Bone marrow (tissue), 2 donors: Measurements from ENCODE around the gene PIK3R6.
A peak's percentile ranks its signal among the peaks of the same experiment; 100 is the strongest.
"Not testable (repeated sequence)": the region's sequence is repeated elsewhere in the genome, so short reads cannot be mapped to it uniquely, and the experiment has no call there.

Source experiments
- DNase-seq, 2 donors: peaks; one replicate each; lab custom pipeline; 2025; lab: John Stamatoyannopoulos, UW

PIK3R6 gene

DNA sequence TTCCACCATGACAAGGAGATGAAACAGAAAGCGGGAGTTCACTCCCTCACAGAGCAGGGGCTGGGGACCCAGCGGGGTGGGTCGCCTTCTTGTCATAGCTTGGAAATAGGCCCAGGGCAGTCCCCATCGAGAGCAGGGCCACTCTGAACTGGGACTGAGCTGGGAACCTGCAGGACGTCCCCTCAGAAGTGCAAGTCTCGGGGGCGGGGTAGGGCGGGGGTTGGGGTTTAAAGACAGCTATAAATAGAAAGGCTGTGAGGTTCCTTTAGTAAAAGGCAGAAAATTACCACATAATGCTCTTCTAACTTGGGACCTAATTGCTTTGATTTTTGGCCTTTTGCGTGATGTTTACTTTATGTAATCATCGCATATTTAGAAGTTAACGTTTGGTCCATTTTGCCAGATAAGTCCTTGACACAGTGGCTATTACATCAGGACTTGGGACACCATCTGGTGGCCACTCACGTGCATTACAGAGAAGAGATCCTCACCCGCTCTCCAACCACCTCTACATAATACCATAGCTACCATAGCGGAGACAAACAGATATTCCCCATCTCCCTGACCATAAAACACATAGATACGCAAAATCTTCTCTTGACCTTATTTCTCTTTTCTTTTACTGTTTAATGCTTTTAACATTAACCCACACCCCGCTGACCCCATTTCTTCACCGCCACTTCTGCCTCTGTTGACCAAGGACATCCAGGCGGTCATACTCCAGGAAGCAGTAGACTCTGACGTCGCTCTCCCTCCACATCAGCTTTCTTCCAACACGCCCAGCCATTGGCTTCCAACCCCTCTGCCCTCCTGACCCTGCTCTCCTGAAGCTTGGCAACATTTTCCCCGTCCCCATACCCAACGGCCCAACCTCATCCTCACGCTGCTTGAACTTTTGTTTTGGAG is 27.5 kb upstream of the PIK3R6 start:
- DNase-seq: peak in 1 of 2 donors; percentile 46

DNA sequence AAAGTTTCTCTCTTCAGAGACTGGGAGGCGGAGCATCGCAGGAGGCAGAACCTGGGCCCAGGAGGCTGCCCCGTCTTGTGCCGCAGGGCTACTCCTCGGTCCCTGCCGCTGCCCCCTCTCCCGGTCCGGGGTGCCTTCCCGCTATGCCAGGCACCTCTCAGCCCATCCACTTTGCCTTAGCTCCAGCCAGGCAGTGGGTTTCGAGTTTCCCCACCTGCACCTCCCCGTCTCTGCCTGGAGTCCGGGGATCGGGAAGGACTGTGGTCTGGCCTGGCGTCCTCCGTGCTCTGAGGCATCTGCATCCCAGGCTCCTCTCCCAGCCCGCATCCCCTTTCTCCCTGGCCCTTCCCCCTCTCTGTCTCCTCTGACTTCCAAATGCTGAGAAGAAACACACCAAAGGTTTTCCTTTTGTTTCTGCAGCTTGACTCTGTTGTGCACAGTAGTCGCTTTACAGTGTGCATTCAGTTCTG is 26.8 kb upstream of the PIK3R6 start:
- no peak for DNase-seq

DNA sequence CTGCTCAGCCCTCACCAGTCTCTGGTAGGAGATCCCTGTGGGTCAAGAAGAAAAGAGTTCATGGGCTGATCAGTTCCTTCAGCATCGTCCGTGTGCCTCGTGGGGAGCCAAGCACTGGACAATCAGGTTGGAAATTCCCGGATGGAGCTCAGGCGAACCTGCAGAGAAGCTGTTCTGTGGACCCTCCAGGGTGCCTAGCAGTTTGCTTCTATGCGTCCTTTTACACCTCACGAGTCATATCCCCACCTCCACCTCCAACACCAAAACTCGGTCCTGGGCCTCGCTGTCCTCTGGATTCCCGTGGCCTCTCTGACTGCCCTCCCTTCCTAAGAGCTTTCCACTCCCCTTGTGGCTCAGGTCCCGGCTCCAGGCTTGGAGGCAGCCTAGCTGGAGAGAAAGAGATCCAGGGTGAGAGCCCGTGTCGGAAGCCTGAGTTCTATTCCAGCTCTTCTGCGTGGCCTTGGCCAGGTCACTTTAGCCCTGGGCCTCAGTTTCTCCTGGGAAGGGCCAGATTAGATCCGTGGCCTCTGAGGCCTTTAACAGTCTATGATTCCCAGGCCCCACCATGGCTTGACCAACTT is 26.2 kb upstream of the PIK3R6 start:
- DNase-seq: no peak

DNA sequence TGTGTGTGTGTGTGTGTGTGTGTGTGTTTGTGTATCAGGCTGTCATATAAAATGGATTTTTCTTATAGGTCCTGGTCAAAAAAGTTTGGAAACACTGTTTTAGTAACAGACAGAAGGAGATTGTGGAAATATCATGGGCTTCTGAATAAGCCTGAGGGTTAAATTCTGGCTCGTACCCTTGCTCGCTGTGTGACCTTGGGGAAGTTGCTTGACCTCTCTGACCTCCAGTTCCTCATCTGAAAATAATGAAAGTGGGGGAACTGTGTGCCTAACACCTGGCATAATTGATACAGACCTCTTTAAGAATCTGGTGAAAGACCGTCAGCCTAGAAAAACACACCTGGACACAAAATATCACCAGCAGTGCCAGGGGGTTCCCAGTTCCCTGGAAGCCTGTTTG is 25.6 kb upstream of the PIK3R6 start:
- no peak for DNase-seq

DNA sequence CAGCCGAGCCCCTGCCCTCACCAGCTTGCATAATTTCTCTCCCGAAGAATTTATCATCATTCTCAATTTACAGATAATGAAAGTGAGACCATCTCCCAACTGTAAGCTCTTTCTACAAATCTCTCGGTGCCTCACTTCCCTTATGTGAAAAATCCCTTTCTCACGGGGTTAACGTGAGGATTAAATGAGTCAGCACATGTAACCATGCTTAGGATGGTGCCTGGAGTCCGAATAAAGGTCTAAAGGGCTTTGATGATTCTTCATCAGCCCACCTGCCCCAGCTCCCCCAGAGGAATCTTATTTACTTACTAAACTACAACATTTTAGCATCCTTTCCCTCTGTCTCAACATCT is 24.8 kb upstream of the PIK3R6 start:
- DNase-seq: no peak

DNA sequence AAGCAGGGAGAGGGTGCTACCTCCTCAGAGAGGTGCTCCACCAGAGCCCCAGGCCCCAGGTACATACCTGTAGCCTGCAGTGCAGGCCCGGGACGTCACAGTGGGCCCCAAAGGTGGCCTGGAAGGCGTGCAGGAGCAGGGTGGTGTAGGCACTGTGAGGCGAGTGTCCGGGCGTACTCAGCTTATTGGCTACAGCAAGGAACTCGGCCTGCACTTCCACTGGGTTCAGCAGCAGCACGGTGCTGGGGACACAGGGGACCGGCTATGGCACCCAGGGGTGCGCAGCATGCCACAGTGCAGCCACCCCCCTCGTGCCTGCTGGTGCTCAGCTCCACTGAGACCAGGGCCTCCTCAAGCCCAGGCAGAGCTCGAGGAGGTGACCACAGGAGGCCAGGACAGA is 23.2 kb upstream of the PIK3R6 start:
- DNase-seq: no peak

DNA sequence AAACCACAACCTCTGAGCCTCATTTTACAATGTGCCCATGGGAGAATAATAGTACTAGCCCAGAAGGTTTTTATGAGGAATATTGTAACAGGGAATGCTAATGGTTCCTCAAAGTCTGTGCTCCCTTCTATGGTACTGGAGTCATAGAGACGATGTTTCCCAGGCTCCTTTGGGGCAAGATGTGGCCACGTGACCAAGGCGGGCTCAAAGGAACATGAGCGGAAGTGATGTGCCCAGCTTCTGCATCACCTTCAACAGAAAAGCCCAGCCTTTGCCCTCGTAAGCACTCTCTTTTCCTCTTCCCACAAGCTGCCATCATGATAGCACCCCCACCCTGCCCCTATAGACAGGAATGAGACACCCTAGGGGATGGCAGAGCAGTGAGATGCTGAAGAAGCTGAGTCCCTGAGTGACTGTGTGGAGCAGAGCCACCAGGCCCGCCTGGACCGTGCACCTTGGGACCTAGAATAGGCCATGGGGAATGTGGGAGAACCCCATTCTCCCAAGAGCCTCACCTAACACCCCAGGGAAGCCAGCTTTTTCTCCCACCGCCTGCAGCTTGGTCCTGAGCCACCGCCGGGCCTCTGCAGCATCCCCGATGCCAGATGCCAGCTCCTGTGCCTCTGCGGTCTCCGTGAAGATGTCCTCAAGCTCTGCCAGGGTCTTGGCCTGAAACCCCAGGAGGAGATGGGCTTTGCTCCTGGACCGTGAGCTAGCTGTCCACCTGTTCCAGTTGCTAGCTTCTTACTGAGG is 22.2 kb upstream of the PIK3R6 start:
- DNase-seq: no peak

DNA sequence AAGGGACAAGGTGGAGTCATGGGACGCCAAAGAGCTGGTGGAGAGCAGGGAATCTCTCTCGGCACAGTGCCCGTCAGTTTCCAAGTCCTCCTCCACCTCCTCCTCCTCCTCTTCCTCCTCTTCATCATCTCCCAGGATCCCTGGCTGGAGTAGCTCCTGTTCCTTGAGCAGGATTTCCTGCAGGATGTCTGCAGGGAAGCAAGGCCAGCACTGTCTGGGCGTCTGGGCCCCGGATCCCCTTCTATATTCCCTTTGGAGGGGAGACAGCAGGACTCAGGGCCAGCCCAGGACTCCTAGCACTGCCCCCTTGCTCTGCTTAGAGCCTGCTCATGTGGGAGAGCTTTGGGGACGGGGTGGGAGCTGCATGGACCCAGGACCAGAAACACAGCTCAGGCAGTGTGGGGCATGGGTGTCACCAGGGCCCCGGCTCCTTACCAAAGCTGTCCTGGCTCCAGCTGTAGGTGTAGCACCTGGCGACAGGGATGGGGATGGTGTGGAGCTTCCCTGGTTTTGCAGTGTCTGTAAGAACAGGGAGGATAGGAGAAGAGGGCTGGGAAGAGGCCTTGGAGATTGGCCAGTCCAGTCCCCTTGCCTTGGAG is 21.3 kb upstream of the PIK3R6 start:
- DNase-seq: no peak

DNA sequence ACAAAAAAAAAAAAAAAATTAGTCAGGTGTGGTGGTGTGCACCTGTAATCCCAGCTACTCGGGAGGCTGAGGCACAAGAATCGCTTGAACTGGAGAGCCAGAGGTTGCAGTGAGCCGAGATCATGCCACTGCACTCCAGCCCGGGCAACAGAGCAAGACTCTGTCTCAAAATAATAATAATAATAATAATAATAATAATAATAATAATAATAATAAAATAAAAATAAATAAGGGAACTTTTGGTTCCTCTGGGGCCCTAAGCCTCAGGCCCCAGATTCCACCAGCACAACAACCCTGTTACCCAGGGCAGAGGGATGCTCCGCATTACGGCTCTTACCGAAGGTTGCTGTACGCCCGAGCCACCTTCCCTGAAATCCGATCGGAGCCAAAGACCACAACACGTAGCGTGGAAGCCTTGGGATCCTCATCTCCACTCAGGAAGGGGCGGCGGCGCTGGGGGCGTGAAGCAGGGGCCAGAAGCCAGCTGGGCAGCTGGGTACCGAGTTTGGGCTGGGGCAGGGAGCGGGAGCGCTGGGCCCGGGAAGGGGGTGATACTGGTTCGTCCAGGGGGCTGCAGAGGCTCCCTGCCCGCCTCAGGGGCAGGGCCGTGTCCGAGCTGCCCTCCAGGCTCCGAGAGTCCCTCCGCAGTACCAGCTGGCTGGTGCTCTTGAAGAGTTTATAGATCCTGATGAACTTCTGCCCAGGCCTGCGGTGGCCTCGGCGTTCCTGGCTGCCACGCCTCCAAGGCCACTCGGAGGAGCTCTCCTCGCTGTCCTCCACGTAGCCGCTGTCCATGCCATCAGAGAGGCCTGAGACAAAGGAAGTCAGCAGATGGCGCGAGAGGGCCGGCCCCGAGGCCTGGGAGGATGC is 20.6 kb upstream of the PIK3R6 start:
- no peak for DNase-seq

DNA sequence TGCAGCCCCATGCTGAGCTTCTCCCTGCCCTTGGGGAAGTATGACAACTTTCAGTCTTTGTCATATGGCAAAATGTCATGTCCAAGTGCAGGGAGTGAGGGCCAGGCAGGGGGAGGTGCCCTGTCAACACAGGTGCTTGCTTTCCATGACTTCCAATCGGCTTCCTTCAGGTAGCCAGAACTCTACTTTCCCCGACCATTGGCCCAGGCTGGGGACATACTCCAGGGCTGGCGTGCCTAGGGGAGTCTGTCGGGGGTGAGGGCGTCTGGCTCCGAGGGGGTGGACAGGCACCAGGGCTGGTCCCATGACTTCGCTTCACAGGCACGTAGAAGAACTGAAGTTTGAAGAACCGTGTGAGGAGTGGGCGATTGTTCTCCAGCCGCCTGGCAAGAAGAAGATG is 19.8 kb upstream of the PIK3R6 start:
- DNase-seq: no peak

DNA sequence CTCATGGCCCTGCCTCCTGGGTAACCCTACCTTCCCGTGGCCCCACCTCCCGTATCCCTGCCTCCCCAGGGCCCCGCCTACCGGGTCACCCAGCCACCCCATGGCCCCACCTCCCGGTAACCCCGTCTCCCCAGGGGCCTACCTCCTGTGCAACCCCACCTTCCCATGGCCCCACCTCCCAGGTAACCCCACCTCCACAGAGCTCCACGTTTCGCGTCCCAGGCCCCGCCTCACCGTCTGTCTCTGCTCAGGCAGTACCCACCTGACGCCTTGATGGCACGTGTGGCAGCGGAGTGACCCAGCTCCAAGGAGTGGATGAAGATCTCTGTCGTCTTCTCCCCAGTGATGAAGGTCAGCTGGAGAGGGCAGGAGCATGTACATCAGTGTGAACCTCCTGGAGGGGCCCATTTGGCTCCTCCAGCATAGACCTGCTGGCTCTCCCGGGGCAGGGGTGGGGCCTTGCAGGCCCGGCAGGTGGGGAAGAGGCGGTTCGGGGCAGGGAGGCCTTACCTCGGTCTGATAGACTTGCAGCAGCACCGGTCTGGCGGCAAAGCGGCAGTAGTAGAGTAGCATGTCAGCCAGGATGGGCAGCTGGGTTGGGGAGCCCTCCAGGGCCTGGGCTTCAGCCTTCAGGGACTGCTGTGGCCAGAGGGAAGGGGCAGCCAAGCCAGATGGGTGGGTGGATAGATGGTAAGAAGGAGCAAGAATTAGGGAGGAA is 18.7 kb upstream of the PIK3R6 start:
- DNase-seq: no peak

DNA sequence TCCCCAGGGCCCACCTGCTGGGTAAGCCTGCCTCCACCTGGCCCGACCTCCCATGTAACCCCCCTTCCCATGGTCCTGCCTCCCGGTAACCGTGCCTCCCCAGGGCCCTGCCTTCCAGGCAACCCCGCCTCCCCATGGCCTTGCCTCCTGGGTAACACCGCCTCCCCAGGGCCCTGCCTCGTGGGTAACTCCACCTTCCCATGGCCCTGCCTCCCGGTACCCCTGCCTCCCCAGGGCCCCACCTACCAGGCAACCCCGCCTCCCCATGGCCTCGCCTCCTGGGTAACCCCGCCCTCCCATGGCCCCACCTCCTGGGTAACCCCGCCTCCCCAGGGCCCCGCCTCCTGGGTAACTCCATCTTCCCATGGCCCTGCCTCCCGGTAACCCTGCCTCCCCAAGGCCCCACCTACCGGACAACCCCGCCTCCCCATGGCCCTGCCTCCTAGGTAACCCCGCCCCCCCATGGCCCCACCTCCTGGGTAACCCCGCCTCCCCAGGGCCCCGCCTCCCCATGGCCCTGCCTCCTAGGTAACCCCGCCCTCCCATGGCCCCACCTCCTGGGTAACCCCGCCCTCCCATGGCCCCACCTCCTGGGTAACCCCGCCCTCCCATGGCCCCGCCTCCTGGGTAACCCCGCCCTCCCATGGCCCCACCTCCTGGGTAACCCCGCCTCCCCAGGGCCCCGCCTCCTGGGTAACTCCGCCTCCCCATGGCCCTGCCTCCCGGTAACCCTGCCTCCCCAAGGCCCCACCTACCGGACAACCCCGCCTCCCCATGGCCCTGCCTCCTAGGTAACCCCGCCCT is 17.9 kb upstream of the PIK3R6 start:
- DNase-seq: not testable (repeated sequence)

DNA sequence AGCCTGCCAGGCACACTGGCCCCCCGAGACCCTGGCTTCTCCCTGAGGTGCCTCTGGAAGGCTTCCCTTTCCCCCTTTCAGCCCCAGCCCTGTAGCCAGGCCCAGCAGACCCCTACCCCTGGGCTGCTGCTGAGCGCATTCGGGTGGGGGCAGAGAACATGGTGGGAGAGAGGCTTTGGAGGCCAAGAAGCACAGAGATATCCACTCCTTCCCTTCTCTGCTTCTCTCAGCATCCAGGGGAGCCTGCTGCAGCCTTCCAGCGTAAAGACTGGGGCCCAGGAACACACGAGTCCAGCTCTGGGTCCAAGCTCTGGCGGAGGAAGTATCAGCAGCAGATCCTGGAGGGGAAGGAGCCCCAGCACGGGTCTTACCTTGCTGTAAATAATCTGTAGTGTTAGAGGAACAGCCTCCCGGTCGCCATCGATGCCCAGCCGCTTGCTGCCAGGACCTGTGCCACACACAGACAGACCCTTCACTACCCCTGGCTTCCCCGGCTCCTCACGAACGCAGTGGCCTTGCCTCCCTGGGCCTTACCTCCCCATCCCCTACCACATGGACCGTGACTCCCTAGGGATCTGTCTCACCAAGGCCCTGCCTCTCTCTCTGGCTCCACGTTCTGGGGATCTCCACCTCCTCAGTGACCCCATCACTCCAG is 17.0 kb upstream of the PIK3R6 start:
- DNase-seq: no peak

DNA sequence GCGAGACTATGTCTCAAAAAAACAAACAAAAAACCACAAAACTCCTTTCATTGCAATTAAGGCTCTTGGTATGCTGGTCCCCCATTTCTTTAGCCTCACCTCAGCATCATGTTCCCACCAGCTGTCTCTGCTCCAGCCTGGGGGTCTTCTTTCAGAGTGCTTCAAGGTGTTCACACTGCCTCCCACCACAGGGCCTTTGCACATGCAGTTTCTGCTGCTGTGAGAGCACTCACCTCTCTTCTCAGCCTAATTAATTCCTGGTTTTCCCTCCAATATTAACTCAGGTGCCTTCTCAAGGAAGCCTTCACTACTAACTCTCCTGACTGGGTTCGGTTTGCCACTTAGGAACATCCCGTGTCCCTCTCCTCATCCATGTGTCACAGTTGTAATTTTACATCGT is 15.9 kb upstream of the PIK3R6 start:
- no peak for DNase-seq

DNA sequence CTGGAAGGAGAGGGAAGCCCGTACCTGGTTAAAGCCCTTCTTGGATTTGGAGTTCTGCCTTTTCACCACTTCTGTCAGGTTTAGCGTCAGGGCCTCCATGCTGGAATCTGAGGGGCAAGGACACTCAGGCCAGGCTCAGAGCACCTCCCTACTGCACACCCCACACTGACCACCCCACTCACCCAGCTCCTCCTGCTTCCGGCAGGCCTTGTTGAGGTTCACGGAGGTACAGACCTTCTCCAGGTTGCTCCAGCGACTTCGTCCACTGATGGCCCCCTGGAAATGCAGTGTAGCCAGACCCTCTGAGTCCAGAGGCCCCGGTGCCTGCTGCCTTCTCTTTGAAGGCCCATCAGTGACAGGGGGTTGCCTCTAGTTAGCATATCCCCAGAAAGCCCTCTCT is 14.1 kb upstream of the PIK3R6 start:
- no peak for DNase-seq

DNA sequence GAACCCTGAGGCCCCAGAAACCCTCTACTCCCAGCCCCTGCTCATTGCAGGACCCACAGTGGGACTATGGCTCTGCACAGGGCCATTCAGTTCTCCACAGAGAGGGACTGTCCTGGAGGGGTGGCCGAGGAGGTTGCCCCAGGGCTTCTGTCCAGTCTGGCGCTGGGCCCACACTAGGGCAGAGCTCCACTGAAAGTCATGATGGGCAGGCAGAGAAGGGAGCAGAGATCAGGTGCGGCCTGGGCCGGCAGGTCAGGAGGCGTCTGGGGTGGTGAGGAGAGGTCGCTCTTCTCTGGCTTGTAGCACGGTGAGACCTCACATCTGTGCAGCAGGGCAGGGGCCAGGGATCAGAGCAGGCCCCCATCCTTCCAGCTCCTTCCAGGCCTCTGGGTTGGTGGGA is 13.0 kb upstream of the PIK3R6 start:
- no peak for DNase-seq

DNA sequence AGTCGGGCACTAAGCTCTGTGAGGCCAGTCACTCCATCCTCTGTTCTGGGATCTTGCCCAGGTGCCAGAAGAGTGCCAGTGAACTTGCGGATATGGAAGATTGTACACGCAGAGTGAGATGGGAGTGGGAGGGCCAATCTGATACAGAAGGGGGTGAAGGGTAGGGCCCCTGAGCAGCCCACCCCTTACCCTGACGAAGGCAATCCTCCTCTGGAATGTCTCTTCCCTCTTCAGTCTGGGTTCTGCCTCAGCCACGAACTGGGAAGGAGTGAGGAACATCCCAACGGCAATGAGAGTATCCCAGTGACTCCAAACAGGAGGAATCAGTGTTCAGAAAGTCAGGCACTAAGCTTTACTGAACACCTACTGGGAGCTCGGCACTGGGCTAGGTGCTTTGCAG is 11.9 kb upstream of the PIK3R6 start:
- DNase-seq: no peak

DNA sequence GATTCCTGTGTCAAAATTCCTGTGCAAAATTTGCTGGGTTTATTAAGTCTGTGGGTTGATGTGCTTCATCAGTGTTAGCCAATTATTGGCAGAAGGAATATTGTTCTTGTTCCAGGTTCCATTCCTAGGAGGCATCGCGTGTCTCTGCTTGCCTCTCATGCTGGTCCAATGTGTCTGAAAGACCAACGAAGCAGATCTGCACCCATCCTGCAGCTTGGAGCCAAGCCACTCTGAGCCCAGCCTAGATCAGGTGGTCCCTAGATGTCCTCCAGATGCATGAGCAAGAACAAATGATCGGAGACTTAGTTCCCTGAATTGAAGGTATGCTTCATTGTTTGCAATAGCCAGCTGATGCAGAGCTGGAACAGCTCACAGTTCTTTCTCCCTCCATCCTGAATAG is 10.5 kb upstream of the PIK3R6 start:
- DNase-seq: no peak

DNA sequence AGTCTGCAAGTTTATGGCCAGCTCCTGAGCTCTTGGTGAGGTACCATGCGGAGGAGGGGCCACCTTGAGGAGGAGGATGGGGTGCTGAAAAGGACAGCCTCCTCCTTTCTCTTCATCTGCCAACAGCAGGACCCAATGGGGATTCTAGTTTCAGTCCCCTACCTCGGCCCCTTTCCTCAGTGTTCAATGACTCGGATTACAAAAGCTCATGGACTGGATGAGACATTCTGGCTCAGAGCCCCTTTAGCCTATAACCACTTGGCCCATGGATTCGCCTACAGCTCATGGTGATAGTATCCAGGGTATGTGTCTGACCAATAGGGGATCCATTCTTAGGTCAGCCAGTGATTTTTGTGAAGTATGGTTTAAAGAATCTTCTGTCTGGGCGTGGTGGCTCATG is 8.5 kb upstream of the PIK3R6 start:
- DNase-seq: no peak

DNA sequence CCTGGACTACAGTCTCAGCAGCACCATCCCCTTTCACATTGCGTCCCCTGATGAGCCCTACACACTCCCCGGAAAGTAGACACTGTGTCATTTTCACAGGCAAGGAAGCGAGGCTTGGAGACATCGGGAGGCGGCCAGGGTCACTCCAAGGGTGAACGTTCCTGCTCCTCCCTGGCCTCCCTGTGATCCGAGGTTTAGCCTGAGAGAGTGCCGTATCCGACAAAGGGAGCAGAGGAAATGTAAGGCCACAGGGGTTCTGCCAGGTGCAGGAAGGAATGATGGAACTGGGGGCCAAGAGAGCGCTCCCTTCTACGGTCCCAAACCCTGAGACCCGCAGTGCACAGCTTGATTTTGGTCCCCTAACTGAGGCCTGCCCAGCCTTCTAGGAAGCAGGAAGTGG is 8.0 kb upstream of the PIK3R6 start:
- DNase-seq: no peak
